ENCODE results near the gene SPTBN1. TPM values are rescaled to one million over a fixed set of nuclear protein-coding genes. Genes with fewer than 3 reads are reported as not detected.
A peak's percentile ranks its signal among the peaks of the same experiment; 100 is the strongest.

Gene SPTBN1
- total RNA-seq, 4 donors from 2014 or later = 65.0 to 217 (median 85.3) TPM

GRCh38 chr2:54543733-54544396, 87.7 kb downstream of the SPTBN1 start:
- H3K4me3 ChIP-seq = no peak overlapping the region
- no peak overlapping the region for H3K27ac ChIP-seq
- H3K36me3 ChIP-seq = no peaks in the 10 kb centered on the region
- no peak for TF ChIP-seq POLR2A (IDR thresholded peaks at IDR 0.05)
- TF ChIP-seq, protein P1, sequence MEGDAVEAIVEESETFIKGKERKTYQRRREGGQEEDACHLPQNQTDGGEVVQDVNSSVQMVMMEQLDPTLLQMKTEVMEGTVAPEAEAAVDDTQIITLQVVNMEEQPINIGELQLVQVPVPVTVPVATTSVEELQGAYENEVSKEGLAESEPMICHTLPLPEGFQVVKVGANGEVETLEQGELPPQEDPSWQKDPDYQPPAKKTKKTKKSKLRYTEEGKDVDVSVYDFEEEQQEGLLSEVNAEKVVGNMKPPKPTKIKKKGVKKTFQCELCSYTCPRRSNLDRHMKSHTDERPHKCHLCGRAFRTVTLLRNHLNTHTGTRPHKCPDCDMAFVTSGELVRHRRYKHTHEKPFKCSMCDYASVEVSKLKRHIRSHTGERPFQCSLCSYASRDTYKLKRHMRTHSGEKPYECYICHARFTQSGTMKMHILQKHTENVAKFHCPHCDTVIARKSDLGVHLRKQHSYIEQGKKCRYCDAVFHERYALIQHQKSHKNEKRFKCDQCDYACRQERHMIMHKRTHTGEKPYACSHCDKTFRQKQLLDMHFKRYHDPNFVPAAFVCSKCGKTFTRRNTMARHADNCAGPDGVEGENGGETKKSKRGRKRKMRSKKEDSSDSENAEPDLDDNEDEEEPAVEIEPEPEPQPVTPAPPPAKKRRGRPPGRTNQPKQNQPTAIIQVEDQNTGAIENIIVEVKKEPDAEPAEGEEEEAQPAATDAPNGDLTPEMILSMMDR (IDR thresholded peaks at IDR 0.05) = no peak
- intact Hi-C loops (cut with DNase I) = no loop called here
- H3K27me3 ChIP-seq = no peaks in the 10 kb centered on the region
- H3K9me3 ChIP-seq = no peaks in the 10 kb centered on the region
- DNase-seq = no peak
- H3K4me1 ChIP-seq = peaks cover 0 to 24% (median 12%) of the 10 kb centered on the region in 3 donors
- WGBS, 2 donors = 73 to 80% methylated on average over 3 of the region's 3 CpGs

DNA sequence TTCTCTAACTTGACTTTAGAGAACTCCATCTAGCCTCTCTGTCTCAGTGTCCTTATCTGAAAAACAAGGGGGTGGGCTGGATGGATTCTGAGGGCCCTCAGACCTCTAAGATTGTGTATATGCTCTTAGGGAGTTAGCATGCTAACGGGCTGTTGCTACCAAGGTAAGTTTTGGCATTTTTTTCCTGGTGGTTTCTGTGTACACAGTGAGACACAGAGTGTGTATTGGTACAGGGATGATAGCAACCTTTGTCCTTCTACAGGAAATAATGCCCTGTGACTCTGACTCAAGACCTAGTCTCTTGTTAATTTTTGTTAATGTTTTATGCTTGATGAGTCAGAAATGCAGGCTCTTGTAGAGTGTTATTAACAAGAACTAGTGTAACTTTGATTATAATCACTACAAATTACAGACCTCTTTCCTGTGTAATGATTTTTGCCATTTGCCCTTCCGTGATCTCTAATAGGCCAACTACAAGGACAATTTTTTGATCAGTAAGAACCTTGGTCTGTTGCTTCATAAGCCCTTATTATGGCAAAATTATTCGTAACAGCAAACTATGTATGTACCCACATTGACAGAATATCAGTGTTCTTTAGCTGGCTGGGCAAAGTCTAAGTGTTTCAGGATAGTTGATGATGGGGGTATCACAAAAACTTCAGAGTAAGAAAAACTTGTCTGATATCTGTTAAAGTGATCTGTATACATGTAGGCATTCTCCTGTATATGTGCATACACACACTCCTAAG, 89.7 kb downstream of the SPTBN1 start:
- Histone ChIP-seq H3K4me1 (peaks cover 1 to 27% (median 12%) of the 10 kb centered on the region in 3 donors), H3K9me3 (no peaks in the 10 kb centered on the region), H3K36me3 (no peaks in the 10 kb centered on the region), H3K27me3 (no peaks in the 10 kb centered on the region), H3K27ac (peak overlapping the region in 2 of 4 donors; percentile 15 to 29), H3K4me3 (no peak overlapping the region)
- TF ChIP-seq, protein P1 (IDR thresholded peaks at IDR 0.05) = no peak
- no peak for TF ChIP-seq POLR2A (IDR thresholded peaks at IDR 0.05)
- DNase-seq = no peak
- intact Hi-C loops (cut with DNase I) = no loop called here
- WGBS, 2 donors = 49 to 64% methylated on average over 3 of the region's 3 CpGs

DNA sequence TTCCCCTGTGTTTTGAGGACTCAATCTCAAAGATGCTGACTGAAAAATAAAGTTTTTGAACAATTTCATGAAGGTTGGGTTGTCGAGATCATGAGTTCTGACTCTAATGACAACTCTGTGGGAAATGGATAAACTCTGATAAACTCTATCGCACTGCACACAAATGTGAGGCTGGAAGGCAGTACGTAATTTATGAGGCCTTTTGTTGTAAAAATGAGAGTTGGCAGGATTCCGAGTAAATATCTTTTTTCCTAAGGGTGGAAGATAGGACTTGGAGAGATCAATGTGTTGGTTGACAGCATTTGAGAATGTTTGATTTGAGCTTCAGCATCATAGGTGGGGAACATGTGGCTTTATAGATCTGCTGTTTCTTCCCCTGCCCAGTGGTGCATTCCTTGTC, 90.4 kb downstream of the SPTBN1 start:
- peaks cover 4 to 33% (median 19%) of the 10 kb centered on the region in 3 donors for H3K4me1 ChIP-seq
- no peak for TF ChIP-seq POLR2A (IDR thresholded peaks at IDR 0.05)
- TF ChIP-seq, protein P1 (IDR thresholded peaks at IDR 0.05) = no peak
- WGBS, 2 donors = 80% methylated on average over 4 of the region's 4 CpGs
- H3K36me3 ChIP-seq = no peaks in the 10 kb centered on the region
- no peaks in the 10 kb centered on the region for H3K27me3 ChIP-seq
- no peak for DNase-seq
- H3K9me3 ChIP-seq = no peaks in the 10 kb centered on the region
- no peak overlapping the region for H3K4me3 ChIP-seq
- no peak overlapping the region for H3K27ac ChIP-seq
- intact Hi-C loops (cut with DNase I) = no loop called here

DNA sequence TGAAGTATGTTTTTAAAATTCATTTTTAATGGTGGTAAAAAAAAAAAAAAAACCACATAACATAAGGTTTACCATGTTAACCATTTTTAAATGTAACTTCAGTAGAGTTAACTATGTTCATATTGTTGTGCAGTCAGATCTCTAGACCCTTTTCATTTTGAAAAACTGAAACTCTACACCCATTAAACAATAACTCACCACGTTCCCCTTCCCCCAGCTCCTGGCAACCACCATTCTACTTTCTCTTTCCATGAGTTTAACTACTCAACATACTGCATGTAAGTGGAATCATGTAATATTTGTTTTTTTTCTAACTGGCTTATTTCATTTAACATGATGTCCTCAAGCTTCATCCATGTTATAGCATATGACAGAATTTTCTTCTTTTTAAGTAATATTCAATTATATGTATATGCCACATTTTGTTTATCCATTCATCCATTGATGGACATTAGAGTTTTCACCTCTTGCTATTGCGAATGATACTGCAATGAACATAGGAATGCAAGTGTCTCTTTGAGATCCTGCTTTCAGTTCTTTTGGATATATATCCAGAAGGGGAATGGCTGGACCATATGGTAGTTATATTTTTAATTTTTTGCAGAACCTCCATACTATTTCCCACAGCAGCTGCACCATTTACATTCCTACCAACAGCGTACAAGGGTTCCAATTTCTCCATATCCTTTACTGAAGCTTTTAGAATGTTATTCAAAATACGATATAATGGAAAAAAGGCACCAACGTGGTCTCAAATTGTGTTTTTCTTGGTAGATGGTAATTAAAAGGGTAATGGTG, 91.0 kb downstream of the SPTBN1 start:
- TF ChIP-seq POLR2A (IDR thresholded peaks at IDR 0.05) = no peak
- TF ChIP-seq, protein P1 (IDR thresholded peaks at IDR 0.05) = no peak
- DNase-seq = no peak
- no peaks in the 10 kb centered on the region for H3K9me3 ChIP-seq
- no peaks in the 10 kb centered on the region for H3K27me3 ChIP-seq
- intact Hi-C loops (cut with DNase I) = no loop called here
- WGBS, 2 donors = 82 to 87% methylated on average over 5 of the region's 5 CpGs
- no peak overlapping the region for H3K4me3 ChIP-seq
- no peaks in the 10 kb centered on the region for H3K36me3 ChIP-seq
- no peak overlapping the region for H3K27ac ChIP-seq
- H3K4me1 ChIP-seq = peaks cover 4 to 38% (median 20%) of the 10 kb centered on the region in 3 donors
